ENCODE data around the gene FLRT2.

The FLRT2 gene

GRCh38 chr14:85601246-85601645 lies 71.3 kb downstream of the FLRT2 start:
- TF ChIP-seq CTCF (IDR thresholded peaks at IDR 0.05; ENCODE audit: low read depth, low read length, poor library complexity, severe bottlenecking) (no peak), EZH2phosphoT487 (IDR thresholded peaks at IDR 0.05; ENCODE audit: borderline replicate concordance, low read length) (no peak)
- H3K4me1 ChIP-seq (ENCODE audit: control insufficient read depth, low read length), result no peaks in the 10 kb centered on the region
- H4K20me1 ChIP-seq (ENCODE audit: control insufficient read depth, insufficient read depth, low read depth, low read length), result no peaks in the 10 kb centered on the region
- H3K27ac ChIP-seq (ENCODE audit: low read depth, low read length), result no peak overlapping the region
- no peaks in the 10 kb centered on the region for H3K9me2 ChIP-seq (replicated peaks; ENCODE audit: control insufficient read depth, low read length)
- no peaks in the 10 kb centered on the region for H3K27me3 ChIP-seq (ENCODE audit: control insufficient read depth, low read length)
- H3K4me3 ChIP-seq (ENCODE audit: low read length), result no peak overlapping the region
- H3K4me2 ChIP-seq (ENCODE audit: low read length), result no peak overlapping the region
- H3K79me2 ChIP-seq (ENCODE audit: control insufficient read depth, low read length), result no peaks in the 10 kb centered on the region
- H3K9me3 ChIP-seq (ENCODE audit: control insufficient read depth, insufficient read depth, low read length), result no peaks in the 10 kb centered on the region
- no peaks in the 10 kb centered on the region for H3K36me3 ChIP-seq (ENCODE audit: control insufficient read depth, low read length)
- no peaks in the 10 kb centered on the region for H3F3A ChIP-seq (ENCODE audit: control insufficient read depth, insufficient read depth)

GRCh38 chr14:85601690-85602089 lies 71.7 kb downstream of the FLRT2 start:
- Histone ChIP-seq H3F3A (ENCODE audit: control insufficient read depth, insufficient read depth) (no peaks in the 10 kb centered on the region), H3K9me3 (ENCODE audit: control insufficient read depth, insufficient read depth, low read length) (no peaks in the 10 kb centered on the region), H3K4me2 (ENCODE audit: low read length) (no peak overlapping the region), H3K27me3 (ENCODE audit: control insufficient read depth, low read length) (no peaks in the 10 kb centered on the region), H3K36me3 (ENCODE audit: control insufficient read depth, low read length) (no peaks in the 10 kb centered on the region), H4K20me1 (ENCODE audit: control insufficient read depth, insufficient read depth, low read depth, low read length) (no peaks in the 10 kb centered on the region), H3K9me2 (replicated peaks; ENCODE audit: control insufficient read depth, low read length) (no peaks in the 10 kb centered on the region), H3K27ac (ENCODE audit: low read depth, low read length) (no peak overlapping the region), H3K4me1 (ENCODE audit: control insufficient read depth, low read length) (no peaks in the 10 kb centered on the region), H3K79me2 (ENCODE audit: control insufficient read depth, low read length) (no peaks in the 10 kb centered on the region), H3K4me3 (ENCODE audit: low read length) (no peak overlapping the region)
- TF ChIP-seq EZH2phosphoT487 (IDR thresholded peaks at IDR 0.05; ENCODE audit: borderline replicate concordance, low read length) (no peak), CTCF (IDR thresholded peaks at IDR 0.05; ENCODE audit: low read depth, low read length, poor library complexity, severe bottlenecking) (no peak)

- Histone ChIP-seq H3K9me3 (ENCODE audit: control insufficient read depth, insufficient read depth, low read length) (no peaks in the 10 kb centered on the region; the same call in 1 of the 2 replicates), H3K27me3 (ENCODE audit: control insufficient read depth, low read length) (no peaks in the 10 kb centered on the region), H3K4me1 (ENCODE audit: control insufficient read depth, low read length) (no peaks in the 10 kb centered on the region), H3F3A (ENCODE audit: control insufficient read depth, insufficient read depth) (no peaks in the 10 kb centered on the region), H3K36me3 (ENCODE audit: control insufficient read depth, low read length) (no peaks in the 10 kb centered on the region), H3K27ac (ENCODE audit: low read depth, low read length) (no peak overlapping the region), H3K9me2 (replicated peaks; ENCODE audit: control insufficient read depth, low read length) (no peaks in the 10 kb centered on the region), H3K79me2 (ENCODE audit: control insufficient read depth, low read length) (no peaks in the 10 kb centered on the region), H4K20me1 (ENCODE audit: control insufficient read depth, insufficient read depth, low read depth, low read length) (no peaks in the 10 kb centered on the region), H3K4me2 (ENCODE audit: low read length) (no peak overlapping the region), H3K4me3 (ENCODE audit: low read length) (no peak overlapping the region)
- TF ChIP-seq CTCF (IDR thresholded peaks at IDR 0.05; ENCODE audit: low read depth, low read length, poor library complexity, severe bottlenecking), result no peak
- no peak for TF ChIP-seq EZH2phosphoT487 (IDR thresholded peaks at IDR 0.05; ENCODE audit: borderline replicate concordance, low read length)
These were observed 72.4 kb downstream of the FLRT2 start for GRCh38 chr14:85602345-85602744.

GRCh38 chr14:85604021-85604420 lies 74.1 kb downstream of the FLRT2 start:
- H3K27ac ChIP-seq (ENCODE audit: low read depth, low read length), result no peak overlapping the region
- no peaks in the 10 kb centered on the region for H3K4me1 ChIP-seq (ENCODE audit: control insufficient read depth, low read length)
- no peak overlapping the region for H3K4me3 ChIP-seq (ENCODE audit: low read length)
- no peaks in the 10 kb centered on the region for H3K27me3 ChIP-seq (ENCODE audit: control insufficient read depth, low read length)
- no peak for TF ChIP-seq EZH2phosphoT487 (IDR thresholded peaks at IDR 0.05; ENCODE audit: borderline replicate concordance, low read length)
- TF ChIP-seq CTCF (IDR thresholded peaks at IDR 0.05; ENCODE audit: low read depth, low read length, poor library complexity, severe bottlenecking), result no peak
- H3K36me3 ChIP-seq (ENCODE audit: control insufficient read depth, low read length), result no peaks in the 10 kb centered on the region
- H3K4me2 ChIP-seq (ENCODE audit: low read length), result no peak overlapping the region
- no peaks in the 10 kb centered on the region for H3K79me2 ChIP-seq (ENCODE audit: control insufficient read depth, low read length)
- peaks cover 7% of the 10 kb centered on the region; the same call in 1 of the 2 replicates for H3K9me3 ChIP-seq (ENCODE audit: control insufficient read depth, insufficient read depth, low read length)
- no peaks in the 10 kb centered on the region for H3F3A ChIP-seq (ENCODE audit: control insufficient read depth, insufficient read depth)
- H3K9me2 ChIP-seq (replicated peaks; ENCODE audit: control insufficient read depth, low read length), result no peaks in the 10 kb centered on the region
- H4K20me1 ChIP-seq (ENCODE audit: control insufficient read depth, insufficient read depth, low read depth, low read length), result no peaks in the 10 kb centered on the region

All from DOHH2 (cell line).